Myocyte (in vitro differentiated cells): Measurements from ENCODE around the gene WSCD1. TPM values are rescaled to one million over a fixed set of nuclear protein-coding genes. Genes with fewer than 3 reads are reported as not detected.
A peak's percentile ranks its signal among the peaks of the same experiment; 100 is the strongest.

Experiments used
- DNase-seq: peaks from one replicate; pipeline ENCODE4 v3.0.0-alpha.2; 2012; ENCODE audit warnings: low read depth
- total RNA-seq: library from RNA; depleted of rRNA; stranded (reverse); fragments of >200 nt; gene quantifications from 2 replicates; pipeline ENCODE4 v1.2.3, GENCODE V29; 2014

The WSCD1 gene
- total RNA-seq, 1 donor from 2014 or later: 19.8 TPM

DNA sequence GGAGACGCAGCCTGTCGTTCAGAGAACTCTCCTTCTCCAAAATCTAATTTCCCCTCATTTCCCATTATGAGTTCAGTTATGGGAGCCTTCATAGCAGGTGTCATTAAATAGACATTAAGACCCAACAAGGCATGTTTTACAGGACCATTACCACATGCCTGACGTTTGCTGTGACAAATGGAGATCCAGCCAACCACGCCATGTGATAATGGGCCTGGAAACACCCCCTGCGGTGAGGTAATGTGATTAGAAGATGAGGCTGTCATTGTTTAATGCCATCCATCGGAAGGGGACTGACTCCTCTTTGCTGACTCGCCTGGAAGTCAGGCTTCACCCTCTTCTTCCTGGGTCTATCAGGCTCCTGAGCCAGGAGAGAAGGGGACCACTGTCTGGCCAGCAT lies 76.9 kb downstream of the WSCD1 start:
- DNase-seq: no peak

DNA sequence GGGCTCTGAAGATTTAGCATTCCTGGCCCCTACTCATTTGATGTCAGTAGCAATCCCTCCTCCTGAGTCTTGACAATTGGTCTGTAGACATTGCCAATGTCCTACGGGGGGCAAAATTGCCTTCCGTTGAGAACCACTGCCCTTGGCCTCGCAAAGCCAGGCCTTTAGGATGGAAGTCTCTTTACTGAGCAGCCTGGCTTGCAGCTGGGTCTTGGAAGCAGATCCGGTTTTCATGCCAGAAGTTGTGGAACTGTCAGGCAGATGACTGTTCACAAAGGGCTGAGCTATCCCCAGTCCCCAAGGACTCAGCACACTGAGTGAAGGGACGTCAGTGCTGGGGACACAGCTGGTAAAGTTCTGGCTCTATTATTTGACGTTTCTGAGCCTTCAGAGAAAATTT lies 83.2 kb downstream of the WSCD1 start:
- DNase-seq: no peak

- no peak for DNase-seq
Measured at GRCh38 chr17:6157716-6158115, 87.5 kb downstream of the WSCD1 start.

DNA sequence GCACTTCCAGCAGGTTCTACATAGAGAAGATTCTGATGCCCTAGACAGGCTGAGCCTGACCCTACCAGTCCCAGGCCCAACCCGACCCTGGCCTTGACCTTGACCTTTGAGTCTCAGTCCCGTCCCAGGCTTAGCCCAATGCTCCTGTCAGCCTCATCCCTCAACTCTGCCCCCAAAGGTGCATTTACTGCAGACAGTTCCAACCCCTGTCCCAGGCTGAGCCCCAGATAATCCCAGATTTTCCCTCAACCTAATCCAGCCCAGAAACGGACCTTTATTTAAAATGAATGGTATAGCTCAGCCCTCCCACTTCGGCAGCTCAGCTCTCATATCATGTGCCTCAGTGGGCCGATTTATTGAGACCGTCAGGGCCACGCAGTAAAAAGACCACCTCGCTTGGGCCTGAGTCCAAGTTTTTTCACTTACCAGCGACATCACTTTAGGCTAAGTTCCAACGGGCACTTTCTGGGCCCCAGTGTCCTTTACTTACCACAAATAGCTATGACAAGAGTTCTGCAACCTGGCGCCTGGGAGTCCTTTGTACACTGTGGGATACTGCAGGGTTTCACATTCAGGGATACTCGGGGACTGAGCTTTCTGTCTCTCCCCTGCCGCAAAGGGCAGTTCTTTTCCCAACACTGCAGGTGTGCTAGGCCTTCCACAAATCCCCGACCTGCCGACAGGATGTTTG lies 89.5 kb downstream of the WSCD1 start:
- DNase-seq: no peak

GRCh38 chr17:6160232-6160555 lies 90.0 kb downstream of the WSCD1 start:
- DNase-seq: no peak

- no peak for DNase-seq
Measured at GRCh38 chr17:6160911-6161855, 91.0 kb downstream of the WSCD1 start.

DNA sequence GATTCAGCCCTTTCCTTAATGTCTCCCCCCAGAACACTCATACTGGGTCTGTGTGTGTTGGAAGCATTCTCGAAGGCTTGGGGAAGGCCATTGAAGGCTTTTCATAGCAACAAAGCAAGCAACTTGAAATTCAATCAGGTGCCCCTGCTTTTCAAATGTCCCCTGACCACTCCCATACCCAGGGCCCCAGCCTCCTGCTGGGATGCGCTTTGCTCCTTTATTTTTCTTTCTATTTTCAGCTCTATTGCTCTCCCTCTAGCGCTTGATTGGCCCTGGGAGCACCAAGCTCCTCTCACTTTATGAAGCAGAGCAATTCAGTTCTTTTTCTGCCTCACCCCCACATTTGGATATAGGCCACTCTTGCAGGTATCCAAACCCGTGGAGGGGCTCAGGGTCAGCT lies 92.0 kb downstream of the WSCD1 start:
- no peak for DNase-seq

DNA sequence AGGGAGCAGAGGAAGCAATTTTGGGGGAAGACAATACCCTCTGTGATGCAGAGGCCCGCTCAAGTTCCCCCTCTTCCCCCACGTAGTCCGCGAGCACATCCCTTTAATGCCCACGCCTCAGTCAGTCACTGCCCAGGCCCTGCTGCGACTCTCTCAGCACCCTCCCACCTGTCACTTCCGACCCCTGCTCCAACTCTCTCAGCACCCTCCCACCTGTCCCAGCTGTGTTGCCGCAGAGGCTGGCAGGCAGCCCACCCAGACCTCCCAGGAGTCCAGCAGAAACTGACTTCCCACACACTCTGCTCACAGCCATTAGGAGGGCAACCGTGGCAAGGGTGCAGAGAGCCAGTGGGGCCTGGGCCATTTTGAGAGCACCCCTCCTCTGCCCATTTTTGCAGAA lies 92.7 kb downstream of the WSCD1 start:
- DNase-seq: peak; percentile 30

- peak; percentile 96 for DNase-seq
Measured at GRCh38 chr17:6163612-6164333, 93.6 kb downstream of the WSCD1 start.

DNA sequence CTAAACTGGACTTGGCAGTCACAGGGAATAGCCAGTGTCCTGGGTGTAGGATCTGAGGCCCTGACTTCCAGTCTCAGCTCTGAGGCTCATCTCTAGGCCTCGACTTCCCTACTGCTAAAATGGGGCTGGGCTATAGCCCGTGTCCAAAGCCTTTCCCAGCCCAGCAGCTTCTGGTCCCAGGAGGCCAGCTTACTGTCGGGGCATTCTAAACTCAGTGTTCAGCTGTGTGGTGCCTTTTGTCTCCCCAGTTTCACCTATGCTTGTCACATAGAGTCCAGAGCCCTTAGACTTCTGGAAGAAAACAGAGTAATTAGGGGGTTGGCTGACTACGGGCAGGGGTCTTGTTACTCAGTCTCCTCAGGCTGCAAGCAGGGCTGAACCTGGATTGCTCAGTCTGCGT lies 94.8 kb downstream of the WSCD1 start:
- no peak for DNase-seq

DNA sequence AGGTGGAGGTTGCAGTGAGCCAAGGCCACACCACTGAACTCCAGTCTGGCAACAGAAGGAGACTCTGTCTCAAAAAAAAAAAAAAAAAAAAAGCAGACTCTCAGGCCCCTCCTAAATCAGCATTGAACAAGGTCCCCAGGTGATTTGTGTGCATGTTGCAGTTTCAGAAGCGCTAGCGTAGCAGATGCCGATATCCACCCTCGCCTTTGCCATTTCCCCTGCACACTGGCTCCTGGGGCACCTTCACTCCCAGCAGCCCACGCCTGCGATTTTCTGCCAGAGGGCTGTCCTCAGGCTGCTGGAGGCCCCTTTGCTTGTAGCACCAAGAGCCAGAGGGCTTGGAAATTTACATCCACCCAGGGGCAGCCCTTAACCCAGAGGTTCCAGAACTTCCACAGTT lies 95.6 kb downstream of the WSCD1 start:
- DNase-seq: no peak

DNA sequence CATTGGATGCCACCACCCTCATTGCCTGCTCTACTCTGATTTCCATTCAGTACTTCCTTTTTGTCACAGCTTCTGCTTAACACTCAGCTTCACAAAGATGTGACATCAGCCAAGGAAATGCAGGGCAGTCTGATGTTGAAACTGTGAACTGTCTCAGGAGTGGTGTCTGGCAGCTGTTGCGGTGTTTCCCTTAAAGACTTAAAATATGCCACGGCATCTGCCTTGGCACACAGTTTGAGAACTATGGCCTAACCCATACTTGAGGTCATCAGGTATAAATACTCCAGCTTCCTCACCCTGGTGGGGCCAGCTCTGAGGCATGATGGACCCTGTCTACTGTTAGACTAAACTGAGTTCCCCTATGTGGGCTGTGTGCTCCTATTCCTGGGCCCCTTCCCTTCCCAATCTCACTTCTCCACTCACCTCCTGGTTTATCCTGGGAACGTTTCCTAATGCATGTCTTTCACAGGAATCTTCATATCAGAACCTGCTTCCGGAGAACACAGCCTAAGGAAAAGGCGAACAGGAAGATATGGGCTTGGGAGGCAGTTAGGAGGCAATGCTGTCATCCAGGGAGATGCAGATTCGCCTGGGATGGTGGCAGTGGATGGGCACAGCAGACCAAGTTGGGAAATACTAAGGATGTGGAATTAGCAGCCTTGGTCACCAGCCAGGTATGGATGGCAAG lies 96.5 kb downstream of the WSCD1 start:
- peak; percentile 83 for DNase-seq

- DNase-seq: no peak
Measured at GRCh38 chr17:6168296-6168695, 98.1 kb downstream of the WSCD1 start.

DNA sequence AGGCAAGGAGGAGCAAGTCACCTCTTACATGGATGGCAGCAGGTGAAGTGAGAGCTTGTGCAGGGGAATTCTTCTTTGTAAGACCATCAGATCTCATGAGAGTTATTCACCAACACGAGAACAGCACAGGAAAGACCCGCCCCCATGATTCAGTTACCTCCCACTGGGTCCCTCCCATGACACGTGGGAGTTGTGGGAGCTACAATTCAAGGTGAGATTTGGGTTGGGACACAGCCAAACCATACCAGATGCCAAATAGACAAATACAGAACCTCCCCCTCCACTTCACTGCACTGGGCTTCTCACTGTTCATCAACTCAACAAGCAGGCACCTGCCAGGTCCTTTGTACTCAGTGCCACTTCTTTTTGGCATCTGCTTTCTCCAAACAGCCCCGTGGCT lies 100.2 kb downstream of the WSCD1 start:
- DNase-seq: no peak

DNA sequence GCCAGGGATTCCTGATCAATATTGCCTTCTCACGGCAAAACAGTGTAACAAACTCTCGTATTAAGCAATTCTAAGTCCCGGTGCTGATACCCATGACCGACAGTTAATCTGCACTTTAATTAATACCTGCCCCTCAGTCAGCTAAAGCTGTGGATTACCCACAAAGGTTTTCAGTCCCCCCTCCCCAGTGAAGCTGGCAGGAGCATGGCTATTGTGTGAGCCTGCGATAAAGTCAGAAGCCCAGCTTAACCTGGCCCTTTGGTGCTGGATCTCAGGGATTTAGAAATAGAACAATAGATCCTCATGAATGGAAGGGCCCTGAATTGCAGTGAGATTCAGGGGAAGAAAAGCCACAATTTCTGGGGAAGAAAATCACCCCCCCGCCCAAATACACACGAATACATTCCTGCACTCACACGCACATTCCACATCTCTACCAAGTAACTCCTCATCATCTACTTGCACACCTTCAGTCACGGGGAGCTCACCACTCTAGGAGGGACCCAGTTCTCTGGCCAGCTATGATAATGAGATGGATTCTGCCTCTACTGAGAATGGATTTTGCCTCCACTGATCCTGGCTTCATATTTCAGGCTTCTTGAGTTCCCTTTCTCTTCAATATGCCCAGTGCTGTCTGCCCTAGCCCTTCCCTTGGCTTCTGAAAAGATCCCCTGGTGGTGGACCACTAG lies 102.6 kb downstream of the WSCD1 start:
- no peak for DNase-seq

DNA sequence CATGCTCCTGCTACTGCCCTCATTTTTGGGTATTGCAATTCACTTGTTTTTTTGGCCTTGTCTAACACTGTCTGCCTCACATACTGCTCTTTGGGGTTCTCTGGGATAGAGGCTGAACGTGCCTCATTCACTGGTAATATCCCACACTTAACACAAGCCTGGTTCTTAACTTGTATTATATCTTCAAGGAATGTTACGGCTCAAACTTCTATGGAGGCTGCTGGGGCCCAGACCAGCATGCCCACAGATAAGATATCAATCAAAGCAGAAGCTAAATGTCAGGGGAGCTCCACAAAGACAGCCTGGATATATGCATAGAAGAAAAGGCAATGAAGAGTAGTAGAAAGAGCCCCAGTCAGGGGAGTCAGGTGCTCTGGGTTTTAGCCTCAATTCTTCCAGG lies 103.5 kb downstream of the WSCD1 start:
- no peak for DNase-seq
